BJ (cell line): Measurements from ENCODE around the gene PANK3. TPM values are rescaled to one million over a fixed set of nuclear protein-coding genes. Genes with fewer than 3 reads are reported as not detected.

ENCODE experiments used
- CTCF ChIA-PET: fragments of 350-600 bp; formaldehyde crosslinking; extraction: SDS; loops from one replicate; lab custom pipeline; 2021; ENCODE audit warnings: antibody characterized with exemption, inconsistent platforms; lab: Yijun Ruan, JAX
- POLR2A ChIA-PET: fragments of 300-600 bp; sonication (Branson Sonifier 250); formaldehyde crosslinking; extraction: SDS; loops from one replicate; lab custom pipeline; 2021; ENCODE audit warnings: antibody characterized with exemption; lab: Charles Lee
- DNase-seq: peaks from one replicate; pipeline ENCODE4 v3.0.0-alpha.2; 2011; ENCODE audit warnings: low read depth
- H3K27me3 ChIP-seq: 2 replicates; pipeline ENCODE4 v1.6.0; 2011; ENCODE audit warnings: low read length; ENCODE audit not compliant: control insufficient read depth, insufficient read depth
- H3K36me3 ChIP-seq: 2 replicates; pipeline ENCODE4 v1.5.1; 2011; ENCODE audit warnings: low read length; ENCODE audit not compliant: control insufficient read depth, insufficient read depth
- H3K4me3 ChIP-seq: 2 replicates; pipeline ENCODE4 v1.5.1; 2011; ENCODE audit warnings: low read depth, mild to moderate bottlenecking, control low read depth, low read length
- polyA plus RNA-seq: library from polyadenylated mRNA; depleted of rRNA; stranded (reverse); fragments of >200 nt; gene quantifications from 2 replicates; pipeline ENCODE4 v1.2.3, GENCODE V29; 2011
- TF ChIP-seq, protein P1 (sequence below): IDR thresholded peaks from 2 replicates; pipeline ENCODE4 v1.5.1; 2011; ENCODE audit warnings: low read depth, mild to moderate bottlenecking, control low read depth, inconsistent platforms, low read length, moderate library complexity; ENCODE audit not compliant: insufficient read depth

The PANK3 gene
- polyA plus RNA-seq, 1 experiment, result 5.3 TPM

DNA sequence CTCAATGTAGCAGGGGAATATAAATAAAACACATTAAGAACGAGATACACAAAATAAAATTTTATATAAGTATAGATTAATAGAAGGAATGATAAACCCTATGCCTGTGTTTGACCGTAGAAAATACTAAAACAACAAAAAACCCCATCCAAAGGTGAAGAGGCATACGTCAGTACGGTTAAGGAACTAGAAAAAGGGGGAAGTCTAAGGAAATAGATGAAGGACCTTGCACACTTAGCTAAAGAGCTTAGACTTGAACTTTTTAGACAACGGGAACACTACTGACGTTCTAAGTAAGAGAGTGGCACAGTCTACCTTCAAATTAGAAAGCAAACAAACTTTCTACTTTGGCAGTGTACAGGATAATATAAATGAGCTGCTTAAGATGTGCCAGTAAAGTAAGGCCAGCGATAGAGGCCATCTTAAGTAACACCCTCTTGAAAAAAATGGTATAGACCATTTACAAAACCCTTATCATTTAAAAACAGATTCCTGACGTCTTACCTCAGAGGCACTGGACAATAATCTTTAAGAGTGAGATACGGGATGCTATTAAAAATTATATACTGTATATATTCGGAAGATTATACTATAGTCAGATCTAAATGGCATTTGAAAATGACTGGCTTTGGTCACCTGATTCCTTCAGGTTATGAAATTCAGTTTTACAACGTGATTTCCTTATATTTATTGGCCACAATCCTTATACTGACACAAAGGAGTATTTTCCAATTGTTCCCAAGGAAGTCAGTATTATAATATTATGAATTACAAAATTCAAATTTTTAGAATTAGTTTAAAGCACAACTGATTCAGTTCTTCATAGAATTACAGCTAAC, 8.5 kb downstream of the PANK3 start:
- no peak for DNase-seq
- no peak overlapping the region for H3K4me3 ChIP-seq
- ChIA-PET POLR2A (no interaction called here), CTCF (interaction anchor here (0.9 kb wide), 1 partner anchor 9 kb away, joined by 3 read pairs; the partner anchor contains the start of gene PANK3)
- TF ChIP-seq, protein P1, sequence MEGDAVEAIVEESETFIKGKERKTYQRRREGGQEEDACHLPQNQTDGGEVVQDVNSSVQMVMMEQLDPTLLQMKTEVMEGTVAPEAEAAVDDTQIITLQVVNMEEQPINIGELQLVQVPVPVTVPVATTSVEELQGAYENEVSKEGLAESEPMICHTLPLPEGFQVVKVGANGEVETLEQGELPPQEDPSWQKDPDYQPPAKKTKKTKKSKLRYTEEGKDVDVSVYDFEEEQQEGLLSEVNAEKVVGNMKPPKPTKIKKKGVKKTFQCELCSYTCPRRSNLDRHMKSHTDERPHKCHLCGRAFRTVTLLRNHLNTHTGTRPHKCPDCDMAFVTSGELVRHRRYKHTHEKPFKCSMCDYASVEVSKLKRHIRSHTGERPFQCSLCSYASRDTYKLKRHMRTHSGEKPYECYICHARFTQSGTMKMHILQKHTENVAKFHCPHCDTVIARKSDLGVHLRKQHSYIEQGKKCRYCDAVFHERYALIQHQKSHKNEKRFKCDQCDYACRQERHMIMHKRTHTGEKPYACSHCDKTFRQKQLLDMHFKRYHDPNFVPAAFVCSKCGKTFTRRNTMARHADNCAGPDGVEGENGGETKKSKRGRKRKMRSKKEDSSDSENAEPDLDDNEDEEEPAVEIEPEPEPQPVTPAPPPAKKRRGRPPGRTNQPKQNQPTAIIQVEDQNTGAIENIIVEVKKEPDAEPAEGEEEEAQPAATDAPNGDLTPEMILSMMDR, result no peak
- H3K36me3 ChIP-seq, result no peaks in the 10 kb centered on the region
- no peaks in the 10 kb centered on the region for H3K27me3 ChIP-seq

DNA sequence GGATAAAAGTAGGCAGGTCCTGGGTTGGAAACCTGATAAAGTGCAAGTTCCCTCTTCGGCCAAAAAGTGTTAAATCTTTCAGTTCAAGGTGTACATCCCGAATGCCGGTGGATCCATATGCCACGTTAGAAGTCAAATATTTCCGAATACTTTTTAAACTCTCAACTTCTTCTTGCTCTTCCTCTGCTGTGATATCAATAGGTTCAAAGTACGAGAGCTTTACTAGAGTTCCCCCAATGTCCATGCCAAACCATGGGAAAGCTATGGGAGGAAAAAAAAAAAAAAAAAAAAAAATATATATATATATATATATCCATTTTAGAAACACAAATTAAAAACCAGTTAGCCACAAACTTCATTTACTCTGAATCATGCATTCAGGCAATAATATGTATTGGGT, 10.4 kb downstream of the PANK3 start:
- Histone ChIP-seq H3K4me3 (no peak overlapping the region), H3K27me3 (no peaks in the 10 kb centered on the region), H3K36me3 (no peaks in the 10 kb centered on the region)
- DNase-seq, result no peak
- POLR2A ChIA-PET, result no interaction called here
- CTCF ChIA-PET, result no interaction called here
- TF ChIP-seq, protein P1, result no peak

DNA sequence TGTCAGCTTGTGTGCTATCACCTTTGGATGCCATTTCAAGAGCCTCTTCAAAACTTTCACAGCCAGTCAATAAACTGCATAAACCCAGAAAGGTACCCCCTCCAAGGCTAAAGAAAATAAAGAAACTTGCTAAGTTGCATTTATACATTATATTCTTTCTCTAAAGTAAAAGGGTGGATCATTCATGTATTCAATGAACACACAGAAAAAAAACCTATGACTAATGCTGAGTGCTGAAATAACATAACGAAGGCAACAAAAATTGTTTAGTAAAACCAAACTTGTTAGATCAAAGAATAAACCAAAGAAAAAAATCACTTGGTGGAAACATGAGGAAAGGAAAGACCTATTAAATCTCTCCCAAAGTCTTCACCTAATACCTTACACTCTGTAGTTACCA, 15.2 kb downstream of the PANK3 start:
- Histone ChIP-seq H3K4me3 (no peak overlapping the region), H3K27me3 (no peaks in the 10 kb centered on the region), H3K36me3 (no peaks in the 10 kb centered on the region; the same call in 1 of the 2 replicates)
- POLR2A ChIA-PET, result no interaction called here
- CTCF ChIA-PET, result no interaction called here
- no peak for DNase-seq
- TF ChIP-seq, protein P1, result no peak

DNA sequence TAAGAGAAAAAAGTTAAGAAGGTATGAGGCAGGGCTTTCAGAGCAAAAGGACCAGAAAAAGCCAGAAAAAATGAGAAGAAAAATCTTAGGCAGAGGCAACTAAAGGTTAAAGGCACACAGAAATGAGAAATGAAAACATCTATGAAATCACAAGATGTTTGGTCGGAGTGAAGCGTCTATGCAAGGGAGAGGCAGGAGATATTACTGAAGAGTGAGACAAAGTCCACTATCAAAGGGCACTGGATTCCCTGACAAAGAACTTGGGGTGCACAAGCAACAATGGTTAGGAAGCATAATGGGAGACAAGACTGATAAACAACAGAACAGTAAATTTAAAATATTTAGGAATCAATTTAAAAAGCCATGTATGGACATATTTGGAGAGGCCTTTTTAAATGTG, 16.9 kb downstream of the PANK3 start:
- H3K4me3 ChIP-seq, result no peak overlapping the region
- no peak for DNase-seq
- ChIA-PET CTCF (no interaction called here), POLR2A (no interaction called here)
- H3K36me3 ChIP-seq, result no peaks in the 10 kb centered on the region; the same call in 1 of the 2 replicates
- no peaks in the 10 kb centered on the region for H3K27me3 ChIP-seq
- TF ChIP-seq, protein P1, result no peak

DNA sequence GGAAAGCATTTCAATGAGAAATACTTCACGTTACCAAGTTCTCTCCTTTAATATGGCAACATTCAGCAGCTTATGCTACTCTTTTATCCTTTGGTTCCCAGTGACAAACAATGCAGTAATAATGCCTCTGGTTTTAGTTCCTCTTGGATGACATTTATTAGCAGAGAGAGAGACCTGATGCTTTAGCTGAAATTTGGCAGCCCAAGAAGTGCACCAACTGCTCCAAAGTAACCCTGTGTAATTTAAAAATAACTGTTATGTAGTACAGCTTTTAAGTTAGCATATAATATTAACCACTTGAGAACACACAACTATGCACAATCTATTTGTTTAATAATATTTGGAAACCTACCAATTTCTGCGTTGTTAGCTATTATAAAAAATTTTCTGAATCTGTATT, 21.8 kb downstream of the PANK3 start:
- Histone ChIP-seq H3K36me3 (no peaks in the 10 kb centered on the region; the same call in none of the 2 replicates), H3K27me3 (no peaks in the 10 kb centered on the region), H3K4me3 (no peak overlapping the region)
- TF ChIP-seq, protein P1, result no peak
- ChIA-PET CTCF (interaction anchor here (0.6 kb wide), 1 partner anchor 17 kb away, joined by 3 read pairs; no protein-coding TSS in a partner anchor), POLR2A (interaction anchor here (0.6 kb wide), 1 partner anchor 13 kb away, joined by 7 read pairs; no protein-coding TSS in a partner anchor)
- no peak for DNase-seq
